Activated B cell treated with CpG ODN at 0.5 μM for 24 hours (primary cell): Measurements from ENCODE around the gene RAPH1. TPM values are rescaled to one million over a fixed set of nuclear protein-coding genes. Genes with fewer than 3 reads are reported as not detected.

ENCODE experiments used
- ATAC-seq: fragments of 200-7000 bp; cut with Tn5 transposase; one replicate; pipeline ENCODE4 v1.10.0; 2021; ENCODE audit warnings: low read depth, mild to moderate bottlenecking, moderate library complexity
- CTCF ChIA-PET: fragments of 350-600 bp; sonication (Branson Sonifier 250); formaldehyde crosslinking; loops from one replicate; lab custom pipeline; 2021; ENCODE audit warnings: antibody characterized with exemption; lab: Charles Lee
- POLR2A ChIA-PET: fragments of 350-600 bp; sonication (Branson Sonifier 250); formaldehyde crosslinking; loops from one replicate; lab custom pipeline; 2021; ENCODE audit warnings: antibody characterized with exemption; lab: Charles Lee
- DNase-seq: peaks from one replicate; pipeline ENCODE4 v3.0.0; 2022
- H3K27ac Mint-ChIP-seq: one replicate; pipeline ENCODE4 v1.8.0; 2020; ENCODE audit warnings: mixed read lengths
- H3K27me3 Mint-ChIP-seq: one replicate; pipeline ENCODE4 v1.8.0; 2021; ENCODE audit warnings: mixed read lengths
- H3K36me3 Mint-ChIP-seq: one replicate; pipeline ENCODE4 v1.8.0; 2021; ENCODE audit warnings: low read depth, mixed read lengths
- H3K4me1 Mint-ChIP-seq: one replicate; pipeline ENCODE4 v1.8.0; 2021; ENCODE audit warnings: mixed read lengths
- H3K4me3 Mint-ChIP-seq: one replicate; pipeline ENCODE4 v1.8.0; 2020; ENCODE audit warnings: mild to moderate bottlenecking, mixed read lengths
- H3K9me3 Mint-ChIP-seq: one replicate; pipeline ENCODE4 v1.8.0; 2020; ENCODE audit warnings: mixed read lengths
- CTCF ChIP-seq: fragments of 200-600 bp; IDR thresholded peaks from one replicate; pipeline ENCODE4 v1.8.0; 2022; ENCODE audit warnings: antibody characterized with exemption, mild to moderate bottlenecking
- intact Hi-C: fragments of 100-400 bp; cut with micrococcal nuclease; formaldehyde crosslinking; loops from one replicate; pipeline ENCODE4 v1.15.1; 2024
- total RNA-seq: library from RNA; stranded (reverse); gene quantifications from 2 replicates; pipeline ENCODE4 v1.2.3, GENCODE V29; 2022

The RAPH1 gene
- total RNA-seq, 1 donor from 2014 or later: 0.11 TPM

- ChIA-PET CTCF (no interaction called here), POLR2A (no interaction called here)
- no peak overlapping the region for H3K27ac Mint-ChIP-seq
- H3K9me3 Mint-ChIP-seq: peaks cover 4% of the 10 kb centered on the region
- no peak for TF ChIP-seq CTCF
- H3K4me3 Mint-ChIP-seq: no peak overlapping the region
- no peak for ATAC-seq
- intact Hi-C loops: no loop called here
- H3K27me3 Mint-ChIP-seq: no peaks in the 10 kb centered on the region
- DNase-seq: no peak
- H3K4me1 Mint-ChIP-seq: peaks cover 5% of the 10 kb centered on the region
- no peaks in the 10 kb centered on the region for H3K36me3 Mint-ChIP-seq
These were observed 34.1 kb downstream of the RAPH1 start for GRCh38 chr2:203500951-203501350.

- Mint-ChIP-seq H3K4me3 (no peak overlapping the region), H3K27me3 (no peaks in the 10 kb centered on the region), H3K4me1 (peaks cover 5% of the 10 kb centered on the region), H3K27ac (no peak overlapping the region), H3K9me3 (peaks cover 4% of the 10 kb centered on the region), H3K36me3 (no peaks in the 10 kb centered on the region)
- intact Hi-C loops: no loop called here
- ChIA-PET CTCF (no interaction called here), POLR2A (no interaction called here)
- ATAC-seq: no peak
- no peak for TF ChIP-seq CTCF
- no peak for DNase-seq
These were observed 34.8 kb downstream of the RAPH1 start for GRCh38 chr2:203500297-203500696.

- ChIA-PET POLR2A (no interaction called here), CTCF (no interaction called here)
- no peaks in the 10 kb centered on the region for H3K9me3 Mint-ChIP-seq
- TF ChIP-seq CTCF: no peak
- H3K36me3 Mint-ChIP-seq: no peaks in the 10 kb centered on the region
- DNase-seq (no peak), ATAC-seq (no peak)
- intact Hi-C loops: no loop called here
- no peak overlapping the region for H3K27ac Mint-ChIP-seq
- peaks cover 5% of the 10 kb centered on the region for H3K4me1 Mint-ChIP-seq
- H3K4me3 Mint-ChIP-seq: no peak overlapping the region
- H3K27me3 Mint-ChIP-seq: no peaks in the 10 kb centered on the region
These were observed 36.9 kb downstream of the RAPH1 start for GRCh38 chr2:203498161-203498560.

- Mint-ChIP-seq H3K36me3 (no peaks in the 10 kb centered on the region), H3K27ac (no peak overlapping the region), H3K9me3 (no peaks in the 10 kb centered on the region), H3K4me1 (no peaks in the 10 kb centered on the region), H3K27me3 (peaks cover 4% of the 10 kb centered on the region), H3K4me3 (no peak overlapping the region)
- intact Hi-C loops: no loop called here
- ATAC-seq (no peak), DNase-seq (no peak)
- no peak for TF ChIP-seq CTCF
- ChIA-PET POLR2A (no interaction called here), CTCF (no interaction called here)
These were observed 42.1 kb downstream of the RAPH1 start for GRCh38 chr2:203492965-203493364.

- intact Hi-C loops: no loop called here
- Mint-ChIP-seq H3K27ac (no peak overlapping the region), H3K4me1 (no peaks in the 10 kb centered on the region), H3K27me3 (peaks cover 4% of the 10 kb centered on the region), H3K4me3 (no peak overlapping the region), H3K36me3 (no peaks in the 10 kb centered on the region), H3K9me3 (no peaks in the 10 kb centered on the region)
- POLR2A ChIA-PET: no interaction called here
- ATAC-seq (no peak), DNase-seq (no peak)
- CTCF ChIA-PET: no interaction called here
- TF ChIP-seq CTCF: no peak
These were observed 44.7 kb downstream of the RAPH1 start for GRCh38 chr2:203490391-203490790.
